NT2/D1 (cell line): ENCODE measurements around the gene PRPSAP2.

Experiments
- DNase-seq: peaks from one replicate; pipeline ENCODE4 v3.0.0-alpha.2; 2011; ENCODE audit warnings: low read depth, low spot score
- H3K27me3 ChIP-seq: 2 replicates; pipeline ENCODE4 v1.6.0; 2011; ENCODE audit warnings: mild to moderate bottlenecking; ENCODE audit not compliant: insufficient read length, insufficient read depth
- H3K36me3 ChIP-seq: 2 replicates; pipeline ENCODE4 v1.6.1; 2011; ENCODE audit warnings: mild to moderate bottlenecking, low read length, mixed read lengths; ENCODE audit not compliant: insufficient read depth, insufficient read length
- H3K4me1 ChIP-seq: 2 replicates; pipeline ENCODE4 v1.5.1; 2011; ENCODE audit not compliant: insufficient read depth, insufficient read length
- H3K4me3 ChIP-seq: 2 replicates; pipeline ENCODE4 v1.5.1; 2011; ENCODE audit warnings: low read depth; ENCODE audit not compliant: insufficient read length
- H3K9ac ChIP-seq: 2 replicates; pipeline ENCODE4 v1.6.0; 2011; ENCODE audit warnings: low read depth; ENCODE audit not compliant: insufficient read length
- H3K9me3 ChIP-seq: 2 replicates; pipeline ENCODE4 v1.5.1; 2011; ENCODE audit warnings: mild to moderate bottlenecking, low read length; ENCODE audit not compliant: insufficient read depth
- SUZ12 ChIP-seq: IDR thresholded peaks from 2 replicates; pipeline ENCODE4 v1.6.1; 2011; ENCODE audit not compliant: insufficient read length, insufficient read depth; ENCODE audit errors: extremely low read depth
- YY1 ChIP-seq: IDR thresholded peaks from 2 replicates; pipeline ENCODE4 v1.6.1; 2011; ENCODE audit not compliant: insufficient read length, insufficient read depth
- ZNF274 ChIP-seq: IDR thresholded peaks from 2 replicates; pipeline ENCODE4 v1.6.1; 2011; ENCODE audit warnings: mild to moderate bottlenecking, low read depth, low read length

Gene PRPSAP2

GRCh38 chr17:18866866-18867813 is 9.2 kb downstream of the PRPSAP2 start:
- Histone ChIP-seq H3K9me3 (no peaks in the 10 kb centered on the region), H3K27me3 (no peaks in the 10 kb centered on the region), H3K36me3 (peaks cover 28% of the 10 kb centered on the region), H3K9ac (no peak overlapping the region), H3K4me3 (no peak overlapping the region), H3K4me1 (no peaks in the 10 kb centered on the region)
- no peak for TF ChIP-seq ZNF274
- no peak for TF ChIP-seq SUZ12
- no peak for TF ChIP-seq YY1
- DNase-seq = no peak

- TF ChIP-seq ZNF274 (no peak), YY1 (no peak), SUZ12 (no peak)
- H3K4me3 ChIP-seq = no peak overlapping the region
- DNase-seq = no peak
- H3K4me1 ChIP-seq = no peaks in the 10 kb centered on the region
- no peak overlapping the region for H3K9ac ChIP-seq
- no peaks in the 10 kb centered on the region for H3K27me3 ChIP-seq
- H3K9me3 ChIP-seq = no peaks in the 10 kb centered on the region
- peaks cover 50% of the 10 kb centered on the region for H3K36me3 ChIP-seq
Measured at GRCh38 chr17:18877104-18877645, 19.2 kb downstream of the PRPSAP2 start.

DNA sequence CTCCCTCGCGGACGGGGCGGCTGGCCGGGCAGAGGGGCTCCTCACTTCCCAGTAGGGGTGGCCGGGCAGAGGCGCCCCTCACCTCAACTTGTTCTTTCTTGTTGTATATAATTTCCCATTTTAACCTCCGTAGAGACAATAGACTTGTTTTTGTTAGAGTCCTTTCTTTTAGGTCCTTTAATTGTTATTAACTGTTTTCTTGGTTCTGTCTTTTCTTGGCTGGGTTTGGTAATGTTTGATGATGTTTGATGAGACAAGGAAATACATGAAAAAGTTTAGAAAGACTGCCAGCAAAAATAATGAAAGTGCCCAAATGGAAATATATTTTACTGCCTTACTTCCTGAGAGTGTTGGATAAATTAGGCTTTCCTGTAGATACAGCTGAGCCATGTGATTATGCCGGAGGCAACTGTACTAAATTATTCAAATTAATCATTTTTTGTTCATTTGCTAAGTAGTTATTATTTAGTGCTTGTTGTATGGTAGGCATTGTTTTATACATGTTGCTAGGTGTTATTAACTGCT is 30.9 kb downstream of the PRPSAP2 start:
- peaks cover 56% of the 10 kb centered on the region for H3K36me3 ChIP-seq
- H3K4me3 ChIP-seq = no peak overlapping the region
- no peaks in the 10 kb centered on the region for H3K4me1 ChIP-seq
- no peaks in the 10 kb centered on the region; the same call in 1 of the 2 replicates for H3K9me3 ChIP-seq
- no peak overlapping the region for H3K9ac ChIP-seq
- no peaks in the 10 kb centered on the region for H3K27me3 ChIP-seq
- TF ChIP-seq YY1 = no peak
- no peak for TF ChIP-seq SUZ12
- no peak for DNase-seq

DNA sequence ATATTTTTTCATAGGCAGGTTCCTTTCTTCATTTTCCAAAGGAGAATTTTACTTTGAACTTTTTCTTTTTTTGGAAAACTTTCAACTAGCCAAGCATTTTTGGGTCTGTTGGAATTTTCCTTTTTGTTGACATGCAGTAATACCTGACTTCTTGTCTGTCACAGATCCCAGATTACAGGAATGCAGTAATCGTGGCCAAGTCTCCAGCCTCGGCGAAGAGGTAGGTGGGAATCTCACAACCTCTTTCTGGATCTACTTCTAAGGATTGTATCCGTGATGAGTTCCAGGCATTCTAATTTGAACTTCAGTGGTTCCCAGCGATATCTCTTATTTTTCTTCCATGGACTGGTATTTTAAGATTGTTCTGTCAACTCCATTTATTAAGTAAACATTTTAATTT is 31.7 kb downstream of the PRPSAP2 start:
- H3K4me1 ChIP-seq = no peaks in the 10 kb centered on the region
- H3K9ac ChIP-seq = no peak overlapping the region
- no peak for TF ChIP-seq SUZ12
- TF ChIP-seq YY1 = no peak
- TF ChIP-seq ZNF274 = no peak
- H3K4me3 ChIP-seq = no peak overlapping the region
- peaks cover 53% of the 10 kb centered on the region for H3K36me3 ChIP-seq
- DNase-seq = no peak
- H3K27me3 ChIP-seq = no peaks in the 10 kb centered on the region
- no peaks in the 10 kb centered on the region; the same call in 1 of the 2 replicates for H3K9me3 ChIP-seq

GRCh38 chr17:18891541-18891940 is 33.6 kb downstream of the PRPSAP2 start:
- Histone ChIP-seq H3K9me3 (no peaks in the 10 kb centered on the region; the same call in 1 of the 2 replicates), H3K9ac (no peak overlapping the region), H3K4me3 (no peak overlapping the region), H3K36me3 (peaks cover 52% of the 10 kb centered on the region), H3K4me1 (no peaks in the 10 kb centered on the region), H3K27me3 (no peaks in the 10 kb centered on the region)
- TF ChIP-seq SUZ12 = no peak
- TF ChIP-seq ZNF274 = no peak
- no peak for TF ChIP-seq YY1
- DNase-seq = no peak

DNA sequence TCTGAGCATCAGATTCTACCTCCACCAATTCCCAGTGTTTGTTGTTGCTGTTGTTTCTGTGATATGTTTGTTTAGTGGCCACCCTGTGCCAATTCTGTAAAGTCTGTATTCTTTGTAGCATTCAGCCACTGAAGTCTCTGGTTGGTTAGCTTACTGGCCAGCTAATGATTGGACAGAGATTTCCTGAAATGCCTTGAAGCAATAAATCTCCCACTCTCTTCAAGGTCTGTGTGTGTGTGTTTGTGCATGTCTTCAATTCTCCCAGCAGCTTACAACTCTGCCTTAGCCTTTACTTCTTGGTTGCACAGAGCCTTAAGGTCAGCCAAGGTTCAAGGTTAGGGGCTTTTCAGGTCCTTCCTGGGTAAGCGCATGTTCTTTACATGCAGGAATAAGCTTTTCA is 38.2 kb downstream of the PRPSAP2 start:
- Histone ChIP-seq H3K27me3 (no peaks in the 10 kb centered on the region), H3K9me3 (no peaks in the 10 kb centered on the region; the same call in 1 of the 2 replicates), H3K36me3 (peaks cover 38% of the 10 kb centered on the region), H3K9ac (no peak overlapping the region), H3K4me1 (no peaks in the 10 kb centered on the region), H3K4me3 (no peak overlapping the region)
- TF ChIP-seq YY1 (no peak), SUZ12 (no peak), ZNF274 (no peak)
- no peak for DNase-seq

- H3K27me3 ChIP-seq = no peaks in the 10 kb centered on the region
Measured at GRCh38 chr17:18896947-18897346, 39.0 kb downstream of the PRPSAP2 start.

More at GRCh38 chr17:18896947-18897346, 39.0 kb downstream of the PRPSAP2 start:
- no peaks in the 10 kb centered on the region for H3K4me1 ChIP-seq
- no peak for DNase-seq
- no peaks in the 10 kb centered on the region; the same call in 1 of the 2 replicates for H3K9me3 ChIP-seq
- no peak overlapping the region for H3K4me3 ChIP-seq
- H3K36me3 ChIP-seq = peaks cover 33% of the 10 kb centered on the region
- TF ChIP-seq YY1 = no peak
- TF ChIP-seq ZNF274 = no peak
- TF ChIP-seq SUZ12 = no peak
- no peak overlapping the region for H3K9ac ChIP-seq
